NCI-H82 (cell line): ENCODE data around the gene PHACTR3.

ENCODE experiments used
- DNase-seq: peaks from one replicate; lab custom pipeline; 2025; lab: John Stamatoyannopoulos, UW

The PHACTR3 gene

DNA sequence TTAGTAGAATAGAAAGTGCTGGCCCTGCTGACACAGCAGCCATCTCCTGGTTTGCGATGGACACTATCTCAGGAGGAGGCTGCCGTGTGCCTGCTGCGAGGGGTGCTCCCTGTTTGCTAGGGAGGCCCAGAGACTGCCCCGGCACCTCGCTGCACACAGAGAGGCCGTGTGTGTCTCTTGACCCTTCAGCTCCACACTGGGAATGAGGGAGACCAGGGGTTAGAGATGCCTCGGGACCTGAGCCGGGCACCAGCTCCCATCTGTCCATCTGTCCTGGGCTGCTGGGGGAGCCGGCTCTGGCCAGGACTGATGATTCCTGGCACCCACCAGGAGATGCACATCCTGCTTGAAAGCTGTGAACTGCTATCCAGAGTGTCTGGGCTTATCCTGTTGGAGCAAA lies 18.2 kb downstream of the PHACTR3 start:
- no peak for DNase-seq

GRCh38 chr20:59623133-59623532 lies 18.8 kb downstream of the PHACTR3 start:
- DNase-seq = no peak

DNA sequence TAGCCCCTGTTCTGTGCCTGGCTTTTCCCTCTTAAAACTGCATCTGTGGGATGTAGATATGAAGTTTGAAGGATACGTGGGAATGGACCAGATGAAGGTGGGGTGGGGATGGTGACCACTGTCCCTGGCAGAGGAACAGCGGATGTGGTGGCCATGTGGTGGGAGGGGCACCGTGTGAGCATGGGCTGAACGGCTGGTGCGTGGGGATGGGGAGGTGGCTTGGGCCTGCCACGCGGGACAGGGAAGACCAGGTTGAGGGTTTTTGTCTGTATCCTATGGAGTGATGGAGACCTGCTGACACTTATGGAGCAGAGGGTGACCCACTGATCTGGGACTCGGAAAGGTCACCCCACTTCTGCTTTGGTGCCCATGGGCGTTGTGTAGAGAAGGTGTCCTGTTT lies 19.2 kb downstream of the PHACTR3 start:
- DNase-seq = no peak

- DNase-seq = no peak
Measured at GRCh38 chr20:59624401-59624800, 20.1 kb downstream of the PHACTR3 start.

- no peak for DNase-seq
Measured at GRCh38 chr20:59625214-59625922, 21.0 kb downstream of the PHACTR3 start.

- DNase-seq = no peak
Measured at GRCh38 chr20:59627298-59627697, 23.0 kb downstream of the PHACTR3 start.

- no peak for DNase-seq
Measured at GRCh38 chr20:59628171-59628570, 23.8 kb downstream of the PHACTR3 start.

DNA sequence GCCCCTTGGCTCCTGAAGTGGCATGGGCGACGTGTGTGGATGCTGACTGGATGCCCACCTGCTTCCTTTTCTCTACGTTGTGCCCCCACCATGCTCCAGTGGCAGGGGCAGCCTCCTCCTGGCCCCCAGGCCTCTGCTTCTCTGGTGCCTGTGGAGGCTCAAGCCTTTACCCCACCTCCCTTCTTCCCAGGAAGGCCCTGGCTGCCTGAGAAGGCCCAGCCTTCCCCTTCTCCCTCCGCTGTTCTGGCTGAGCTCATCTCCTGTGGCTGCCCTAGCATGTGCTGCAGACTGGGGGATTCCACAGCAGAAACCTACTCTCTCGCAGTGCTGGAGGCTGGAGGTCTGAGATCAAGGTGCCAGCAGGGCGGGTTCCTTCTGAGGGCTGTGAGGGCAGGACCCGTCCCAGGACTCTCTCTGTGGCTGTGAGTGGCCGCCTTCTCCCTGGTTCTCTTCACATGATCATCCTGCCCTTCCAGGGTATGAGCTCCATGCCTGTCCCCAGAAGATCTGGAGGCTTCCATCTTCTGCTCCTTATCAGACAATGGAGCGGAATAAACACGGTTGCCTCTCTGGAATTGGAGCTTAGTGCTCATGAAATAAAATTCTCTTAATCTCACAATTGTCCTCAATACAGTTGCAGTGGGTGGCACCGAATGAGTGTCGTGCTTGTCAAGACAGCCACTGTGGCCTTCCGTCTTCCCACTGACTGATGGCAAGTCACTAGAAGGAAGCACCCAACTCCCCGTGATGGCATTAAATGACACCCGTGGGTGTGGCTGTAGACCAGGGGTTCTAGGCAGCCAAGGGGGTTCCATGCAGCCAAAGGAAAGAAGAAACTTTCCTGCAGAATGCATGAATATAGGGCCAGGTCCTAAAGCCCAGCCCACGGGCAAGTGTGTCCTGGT lies 25.1 kb downstream of the PHACTR3 start:
- no peak for DNase-seq

DNA sequence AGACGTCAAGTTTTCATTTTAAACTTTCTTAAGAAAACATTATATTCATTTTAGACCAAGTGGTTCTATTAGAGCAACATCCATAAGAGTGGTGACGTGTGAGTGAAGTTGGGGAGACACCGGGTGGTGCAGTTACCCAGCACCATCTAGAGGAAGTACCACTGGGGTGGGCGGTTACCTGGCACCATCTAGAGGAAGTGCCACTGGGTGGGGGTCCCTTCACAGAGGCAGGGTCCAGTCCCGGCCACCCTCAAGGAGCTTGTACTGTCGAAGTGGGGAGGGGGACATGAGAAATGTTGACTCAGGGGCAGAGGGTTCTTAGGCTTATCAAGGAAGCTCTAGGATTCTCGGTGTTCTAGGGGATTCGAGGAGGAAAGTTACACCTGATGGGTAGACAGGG lies 26.2 kb downstream of the PHACTR3 start:
- no peak for DNase-seq

DNA sequence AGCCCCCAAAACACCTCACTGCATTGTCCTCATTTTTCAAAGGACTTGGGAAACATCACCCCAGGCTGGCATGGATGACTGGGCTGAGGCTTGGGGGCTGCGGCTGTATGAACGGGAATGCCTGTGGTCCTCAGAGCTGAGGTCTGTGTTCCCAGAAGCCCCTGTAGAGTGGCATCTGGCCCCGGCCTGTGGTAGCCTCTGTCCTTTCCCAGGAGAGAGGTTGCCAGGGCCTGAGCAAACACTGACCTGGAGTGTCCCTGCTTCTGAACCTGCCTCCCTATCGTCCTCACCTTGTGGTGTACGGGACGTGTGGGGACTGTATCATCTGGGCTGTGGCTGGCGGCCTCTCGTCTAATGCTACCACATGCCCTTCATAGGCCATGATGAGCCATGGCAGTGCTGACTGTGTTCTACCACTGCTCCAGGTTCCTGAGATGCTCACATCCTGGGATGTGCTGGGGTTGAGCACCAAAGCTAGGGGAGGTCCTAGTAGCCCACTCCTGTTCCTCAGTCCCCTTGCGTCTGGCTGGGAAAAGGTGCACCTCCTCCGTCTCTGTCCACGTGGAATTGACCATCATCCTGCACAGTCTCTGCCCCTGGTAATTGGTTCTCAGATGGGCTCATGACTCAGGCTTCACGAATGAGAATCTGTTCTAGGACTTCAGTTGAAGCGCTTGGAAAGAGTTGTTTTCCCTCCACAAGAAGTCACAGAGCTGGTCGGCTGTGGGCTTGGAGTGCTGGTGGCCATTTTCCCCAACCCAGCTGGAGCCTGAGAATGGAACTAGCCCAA lies 27.6 kb downstream of the PHACTR3 start:
- DNase-seq = no peak

GRCh38 chr20:59632541-59633113 lies 28.3 kb downstream of the PHACTR3 start:
- DNase-seq = no peak

- no peak for DNase-seq
Measured at GRCh38 chr20:59633656-59634251, 29.4 kb downstream of the PHACTR3 start.

GRCh38 chr20:59634435-59635005 lies 30.2 kb downstream of the PHACTR3 start:
- DNase-seq = no peak

GRCh38 chr20:59636766-59637370 lies 32.5 kb downstream of the PHACTR3 start:
- DNase-seq = no peak

GRCh38 chr20:59640267-59640666 lies 35.9 kb downstream of the PHACTR3 start:
- no peak for DNase-seq

DNA sequence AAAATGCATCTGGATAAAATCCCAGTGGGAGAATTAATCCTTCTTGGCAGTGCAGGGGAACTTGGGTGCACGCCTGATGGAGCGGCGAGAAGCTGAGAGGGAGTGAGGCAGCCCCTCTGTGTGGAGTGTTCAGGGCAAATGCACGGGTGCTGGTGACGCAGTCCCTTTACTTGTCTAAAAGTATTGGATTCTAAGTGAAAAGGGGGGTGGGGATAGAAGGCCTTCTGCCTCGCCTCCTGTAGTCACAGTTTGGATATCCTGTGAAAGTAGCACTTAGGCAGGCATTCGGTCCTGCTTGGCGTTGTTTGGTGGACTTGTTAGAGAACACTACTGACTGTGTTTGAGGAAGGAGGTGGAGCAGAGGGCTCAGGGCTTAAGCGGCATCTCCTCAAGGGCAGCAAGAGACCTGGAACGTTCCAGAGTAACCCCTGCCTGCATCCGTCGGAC lies 39.3 kb downstream of the PHACTR3 start:
- DNase-seq = no peak

DNA sequence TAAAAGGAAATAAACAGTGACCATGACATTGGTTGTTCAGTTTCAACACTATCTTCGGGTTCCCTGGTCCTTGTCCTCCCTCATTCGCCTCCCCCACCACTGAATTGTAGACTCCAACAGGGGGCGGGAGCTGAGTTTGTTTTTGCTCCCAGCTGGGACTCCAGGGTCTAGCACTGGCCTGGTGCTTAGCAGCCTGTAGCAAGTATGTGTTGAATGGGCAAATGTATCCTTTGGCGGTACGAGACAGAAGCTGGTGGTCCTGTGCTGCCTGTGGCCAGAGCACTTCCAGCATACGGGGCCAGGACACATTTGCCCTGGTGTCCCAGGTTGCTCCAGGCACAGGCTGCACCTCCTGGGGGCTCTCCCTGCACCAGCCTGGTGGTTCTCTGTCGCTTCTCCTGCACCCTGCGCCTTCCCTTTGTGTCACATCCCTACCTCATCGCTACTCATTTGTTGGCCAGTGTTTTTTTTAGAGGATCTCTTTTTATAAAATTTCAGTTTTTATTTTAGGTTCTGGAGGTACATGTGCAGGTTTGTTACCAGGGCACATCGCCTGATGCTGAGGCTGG lies 40.1 kb downstream of the PHACTR3 start:
- no peak for DNase-seq

GRCh38 chr20:59645271-59645670 lies 40.9 kb downstream of the PHACTR3 start:
- no peak for DNase-seq

DNA sequence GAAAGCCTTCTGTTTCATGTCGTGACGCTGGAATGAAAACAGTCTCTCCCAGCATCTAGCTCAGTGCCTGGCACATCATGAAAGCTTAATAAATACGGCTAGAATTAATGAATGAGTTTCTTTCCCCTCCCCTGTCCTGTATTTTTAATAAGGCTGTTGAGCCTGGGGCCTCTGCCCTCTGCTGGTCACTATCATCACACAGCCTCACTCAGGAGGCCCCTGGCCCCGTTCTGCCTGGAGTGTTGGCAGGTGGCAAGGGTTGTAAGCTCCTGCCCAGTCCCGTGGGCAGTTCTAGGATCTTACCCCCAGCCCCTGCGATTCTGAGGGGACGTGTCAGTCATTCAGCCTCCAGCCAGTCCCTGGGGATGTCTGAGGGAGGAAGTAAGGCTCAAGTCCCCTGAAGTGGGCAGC lies 41.4 kb downstream of the PHACTR3 start:
- no peak for DNase-seq

DNA sequence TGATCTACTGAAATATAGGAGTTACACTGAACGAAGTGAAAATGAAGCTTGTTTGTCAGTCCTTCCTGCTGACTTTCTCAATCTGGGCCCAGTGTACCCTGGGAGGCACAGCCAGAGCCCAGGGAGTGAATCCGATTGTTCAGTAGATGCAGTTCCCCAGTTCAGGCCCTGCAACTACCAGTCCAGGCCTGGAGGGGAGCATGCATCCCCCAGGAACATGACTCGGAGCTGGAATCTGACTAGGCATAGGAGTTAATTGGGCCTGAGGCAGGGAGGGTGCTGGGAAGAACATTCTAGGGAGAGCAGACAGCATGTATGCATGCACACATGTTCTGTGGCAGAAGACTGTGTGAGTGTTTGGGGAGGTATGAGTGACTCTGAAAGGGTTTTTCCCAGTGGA lies 42.1 kb downstream of the PHACTR3 start:
- no peak for DNase-seq

- no peak for DNase-seq
Measured at GRCh38 chr20:59647271-59647670, 42.9 kb downstream of the PHACTR3 start.
